ENCODE measurements around the gene EXOC3. TPM values are rescaled to one million over a fixed set of nuclear protein-coding genes. Genes with fewer than 3 reads are reported as not detected.

Gene EXOC3
- total RNA-seq, 4 donors from 2014 or later, result 32.4 to 84.8 (median 49.2) TPM

DNA sequence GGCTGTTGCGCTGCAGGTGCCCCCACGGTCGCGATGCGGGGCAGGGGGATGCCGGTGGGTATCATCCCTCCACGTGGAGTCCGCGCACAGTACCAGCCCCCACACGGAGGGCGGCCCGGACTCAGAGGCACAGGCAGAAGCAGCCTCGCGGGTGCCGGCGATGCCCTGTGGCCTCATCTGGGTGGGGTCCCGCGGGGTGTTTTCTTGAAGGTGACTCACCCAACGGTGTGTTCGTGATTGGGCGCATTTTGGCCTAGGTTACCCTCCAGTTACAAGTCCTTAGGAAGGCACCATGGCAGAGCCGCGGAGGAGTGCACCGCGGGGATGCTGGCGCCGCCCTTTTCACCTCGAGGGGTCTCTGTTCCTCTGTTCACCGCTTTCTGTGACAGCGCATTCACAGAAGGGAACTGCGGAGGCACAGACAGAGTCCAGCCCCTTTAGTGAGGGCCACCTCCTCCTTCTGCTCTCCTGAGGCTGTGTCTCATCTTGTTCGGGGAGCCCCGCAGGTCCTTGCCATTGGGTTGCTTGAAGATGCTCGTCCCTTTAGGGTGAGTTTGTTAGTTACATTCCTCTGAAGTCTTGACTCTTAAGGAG, 21.6 kb upstream of the EXOC3 start:
- TF ChIP-seq CTCF (IDR thresholded peaks at IDR 0.05; ENCODE audit: low read depth), result no peak

DNA sequence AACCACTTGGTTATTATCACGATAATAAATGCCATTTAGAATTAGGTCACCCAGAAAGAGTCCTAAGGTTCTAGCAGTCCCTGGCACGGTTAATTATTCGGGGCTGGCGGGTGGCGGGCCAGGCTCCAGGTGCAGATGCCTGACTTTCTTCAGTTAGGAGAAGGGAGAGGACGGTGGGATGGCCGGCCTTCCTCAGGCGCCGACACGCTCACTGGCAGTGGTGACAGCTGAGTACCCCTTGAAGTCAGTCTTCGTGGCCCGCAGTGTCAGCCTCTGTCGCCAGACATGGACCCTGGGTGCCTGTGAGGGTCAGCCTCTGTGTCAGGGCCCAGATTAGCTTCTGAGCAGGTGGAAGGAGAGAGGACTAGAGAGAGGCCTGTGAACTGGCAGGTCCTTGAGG, 21.1 kb upstream of the EXOC3 start:
- no peak for TF ChIP-seq CTCF (IDR thresholded peaks at IDR 0.05; ENCODE audit: low read depth)

DNA sequence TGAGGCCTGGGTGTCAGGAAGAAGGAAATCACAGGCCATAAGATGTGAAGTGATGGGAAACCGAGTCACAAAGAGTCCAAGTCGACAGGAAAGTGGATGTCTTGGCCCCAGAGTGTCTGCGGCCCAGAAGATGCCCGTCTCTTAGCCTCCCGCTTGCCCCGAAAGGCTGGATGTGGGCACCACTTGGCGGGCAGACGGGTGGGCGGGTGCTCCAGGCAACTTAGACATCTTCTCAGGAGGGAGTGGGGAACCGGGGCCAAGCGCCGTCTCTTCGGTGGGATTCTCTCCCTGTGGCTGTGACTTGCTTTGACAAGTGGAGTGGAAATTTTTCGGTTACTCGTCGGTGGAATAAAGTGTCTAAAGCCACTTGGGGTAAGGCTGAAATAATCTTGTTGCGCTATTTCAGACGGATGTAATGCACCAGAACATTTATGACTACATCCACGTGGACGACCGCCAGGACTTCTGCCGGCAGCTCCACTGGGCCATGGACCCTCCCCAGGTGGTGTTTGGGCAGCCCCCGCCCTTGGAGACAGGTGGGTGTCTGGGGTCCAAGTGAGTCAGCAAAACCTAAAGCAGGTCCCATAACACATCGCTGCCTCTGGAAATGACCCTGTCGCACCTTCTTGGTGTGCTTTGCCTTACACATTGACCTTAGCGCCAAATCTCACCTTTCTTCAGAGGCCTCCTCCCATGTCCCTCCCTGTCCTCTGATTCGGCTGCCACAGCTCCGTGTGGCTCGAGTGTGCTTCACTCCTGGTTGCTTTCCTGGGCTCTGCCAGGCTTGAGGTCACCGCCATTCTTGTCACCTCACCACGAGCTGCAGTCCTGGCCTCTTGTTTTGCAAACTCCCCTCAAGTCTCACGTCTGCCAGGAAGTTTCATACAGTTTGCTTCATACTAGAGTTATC, 20.4 kb upstream of the EXOC3 start:
- no peak for TF ChIP-seq CTCF (IDR thresholded peaks at IDR 0.05; ENCODE audit: low read depth)

GRCh38 chr5:423233-423565, 19.8 kb upstream of the EXOC3 start:
- no peak for TF ChIP-seq CTCF (IDR thresholded peaks at IDR 0.05; ENCODE audit: low read depth)

- TF ChIP-seq CTCF (IDR thresholded peaks at IDR 0.05; ENCODE audit: low read depth), result no peak
Observed at GRCh38 chr5:423626-424261, 19.2 kb upstream of the EXOC3 start.

GRCh38 chr5:424301-425110, 18.5 kb upstream of the EXOC3 start:
- TF ChIP-seq CTCF (IDR thresholded peaks at IDR 0.05; ENCODE audit: low read depth), result no peak
